Thyroid gland (tissue), 4 donors: ENCODE measurements around the gene C1orf216.

Experiments used
- CTCF ChIP-seq, 6 experiments: fragments of 200-600 bp in 3 of 6; fragments of 450-650 bp in 3 of 6; sonication (generic) in 3 of 6; IDR thresholded peaks; one replicate each; pipeline ENCODE4 v1.5.1; 2016 to 2019; ENCODE audit warnings: antibody characterized with exemption in 6 of 6, mild to moderate bottlenecking in 2 of 6, inconsistent platforms in 1 of 6, moderate library complexity in 1 of 6
- POLR2A ChIP-seq, 2 donors: fragments of 450-650 bp; IDR thresholded peaks; one replicate each; pipeline ENCODE4 v1.6.1; 2017; ENCODE audit warnings: antibody characterized with exemption in 2 of 2, mild to moderate bottlenecking in 2 of 2, moderate library complexity in 1 of 2

GRCh38 chr1:35666916-35667315 lies 51.8 kb downstream of the C1orf216 start:
- TF ChIP-seq CTCF (IDR thresholded peaks at IDR 0.05) (no peak), POLR2A (IDR thresholded peaks at IDR 0.05) (no peak)
